ENCODE measurements around the gene UFM1.

GRCh38 chr13:38303816-38304320 lies 45.8 kb upstream of the UFM1 start:
- TF ChIP-seq CTCF (IDR thresholded peaks at IDR 0.05) (no peak), POLR2A (IDR thresholded peaks at IDR 0.05) (no peak)
